NCI-H460 (cell line): ENCODE data around the gene ZNF236. TPM values are rescaled to one million over a fixed set of nuclear protein-coding genes. Genes with fewer than 3 reads are reported as not detected.
"Not testable (repeated sequence)": the region's sequence is repeated elsewhere in the genome, so short reads cannot be mapped to it uniquely, and the experiment has no call there.

Experiments used
- DNase-seq: peaks from one replicate; pipeline ENCODE4 v3.0.0-alpha.2; 2016; ENCODE audit warnings: low read depth; ENCODE audit errors: extremely low read depth
- total RNA-seq: library from RNA; depleted of rRNA; stranded (reverse); fragments of >200 nt; shearing (Covaris generic); gene quantifications from 2 replicates; pipeline ENCODE4 v1.2.3, GENCODE V29; 2014

ZNF236 gene
- total RNA-seq, 1 experiment from 2014 or later: 4.7 TPM

DNA sequence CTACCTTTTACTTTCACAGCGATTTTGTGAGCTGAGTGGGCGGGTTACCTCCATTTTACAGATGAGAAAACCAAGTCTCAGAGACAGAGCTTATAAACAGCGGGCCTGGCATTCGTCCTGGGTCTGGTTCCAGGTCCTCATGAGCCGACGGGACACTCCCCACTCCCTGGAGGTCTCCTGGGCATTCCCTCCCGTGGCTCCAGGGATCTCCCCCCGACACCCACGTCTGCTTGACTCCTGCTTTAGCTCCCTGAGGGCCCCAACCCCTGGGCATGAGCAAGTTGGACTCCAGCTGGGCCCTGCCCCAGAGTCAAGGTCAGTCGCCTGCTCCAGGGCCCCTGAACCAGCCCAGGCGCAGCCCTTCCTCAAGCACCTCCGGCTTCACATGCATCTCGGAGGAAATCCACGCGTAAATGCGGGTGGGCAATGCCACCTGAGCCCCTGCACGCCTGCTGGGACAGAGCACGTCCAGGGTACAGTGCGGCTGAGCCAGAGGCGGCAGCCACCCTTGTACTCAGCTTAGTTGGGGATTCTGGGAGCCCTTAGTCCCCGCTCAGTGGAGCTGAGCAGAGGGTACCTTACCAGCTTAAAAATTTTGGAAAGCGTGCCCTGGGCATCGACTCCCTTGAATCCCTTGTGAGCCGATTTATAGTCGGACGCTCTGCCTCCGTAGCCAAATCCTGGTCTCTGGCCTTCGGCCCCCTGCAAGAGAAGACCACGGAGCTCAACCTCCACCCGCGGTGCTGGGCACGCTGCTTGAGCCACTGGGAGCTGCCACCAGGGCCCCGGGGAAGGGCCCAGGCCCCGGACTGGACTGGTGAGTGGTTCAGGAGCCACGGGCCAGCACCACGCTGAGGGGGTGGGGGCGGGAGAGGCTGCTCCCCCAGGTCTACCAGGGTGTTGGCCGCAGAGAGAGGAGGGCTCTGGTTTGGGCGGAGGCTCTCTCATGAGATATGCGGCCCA, 162.1 kb downstream of the ZNF236 start:
- no peak for DNase-seq

- no peak for DNase-seq
Measured at GRCh38 chr18:76985156-76985950, 163.0 kb downstream of the ZNF236 start.

DNA sequence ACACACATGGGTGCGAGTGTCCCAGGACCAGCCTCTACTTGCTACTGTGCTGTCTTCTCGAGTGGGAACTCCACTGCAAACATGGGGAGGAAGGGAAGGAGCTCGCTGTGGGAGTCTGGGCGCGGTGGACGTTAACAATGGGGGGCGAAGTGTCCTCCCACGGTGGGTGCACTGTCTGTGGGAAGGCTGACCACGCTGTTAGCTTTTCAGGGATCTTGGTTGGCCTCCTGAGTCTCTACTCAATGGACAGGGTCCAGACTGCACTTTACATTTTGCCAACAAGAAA, 163.5 kb downstream of the ZNF236 start:
- no peak for DNase-seq

- DNase-seq: no peak
Measured at GRCh38 chr18:76986406-76986805, 164.0 kb downstream of the ZNF236 start.

GRCh38 chr18:76988031-76988826, 165.9 kb downstream of the ZNF236 start:
- DNase-seq: no peak

GRCh38 chr18:76988827-76989646, 166.7 kb downstream of the ZNF236 start:
- no peak for DNase-seq

- DNase-seq: no peak
Measured at GRCh38 chr18:76989647-76990190, 167.4 kb downstream of the ZNF236 start.

- not testable (repeated sequence) for DNase-seq
Measured at GRCh38 chr18:76990343-76991020, 168.1 kb downstream of the ZNF236 start.

DNA sequence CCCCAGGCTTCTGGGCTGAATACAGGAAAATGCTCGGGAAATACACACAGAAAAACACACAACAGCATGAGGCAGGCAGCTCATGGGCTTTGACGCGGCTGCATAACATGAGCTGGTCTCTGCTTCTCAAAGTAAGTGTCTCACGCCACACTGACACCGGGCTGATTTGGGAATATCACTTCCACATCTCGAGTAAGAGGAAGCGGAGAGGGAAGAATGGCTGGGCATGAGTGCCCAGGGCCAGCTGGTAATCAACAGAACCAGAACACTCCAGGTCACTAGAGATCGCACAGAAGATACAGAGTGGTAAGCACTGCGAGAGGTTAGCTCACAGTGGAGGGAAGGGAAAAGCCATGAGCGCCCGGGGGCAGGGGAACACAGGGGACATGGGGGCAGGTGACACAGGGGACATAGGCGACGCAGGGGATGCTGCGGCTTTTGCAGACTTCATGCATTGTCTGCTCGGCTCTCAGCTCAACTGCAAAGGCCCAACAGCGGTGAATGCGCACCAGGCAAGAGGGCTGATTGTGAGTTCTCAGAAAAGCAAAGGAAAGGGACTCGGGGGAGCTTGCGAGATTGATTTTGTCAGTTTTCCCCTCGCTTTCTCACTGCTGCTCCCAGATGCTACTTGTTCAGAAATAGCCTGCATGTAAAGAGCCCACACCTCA, 168.8 kb downstream of the ZNF236 start:
- no peak for DNase-seq

DNA sequence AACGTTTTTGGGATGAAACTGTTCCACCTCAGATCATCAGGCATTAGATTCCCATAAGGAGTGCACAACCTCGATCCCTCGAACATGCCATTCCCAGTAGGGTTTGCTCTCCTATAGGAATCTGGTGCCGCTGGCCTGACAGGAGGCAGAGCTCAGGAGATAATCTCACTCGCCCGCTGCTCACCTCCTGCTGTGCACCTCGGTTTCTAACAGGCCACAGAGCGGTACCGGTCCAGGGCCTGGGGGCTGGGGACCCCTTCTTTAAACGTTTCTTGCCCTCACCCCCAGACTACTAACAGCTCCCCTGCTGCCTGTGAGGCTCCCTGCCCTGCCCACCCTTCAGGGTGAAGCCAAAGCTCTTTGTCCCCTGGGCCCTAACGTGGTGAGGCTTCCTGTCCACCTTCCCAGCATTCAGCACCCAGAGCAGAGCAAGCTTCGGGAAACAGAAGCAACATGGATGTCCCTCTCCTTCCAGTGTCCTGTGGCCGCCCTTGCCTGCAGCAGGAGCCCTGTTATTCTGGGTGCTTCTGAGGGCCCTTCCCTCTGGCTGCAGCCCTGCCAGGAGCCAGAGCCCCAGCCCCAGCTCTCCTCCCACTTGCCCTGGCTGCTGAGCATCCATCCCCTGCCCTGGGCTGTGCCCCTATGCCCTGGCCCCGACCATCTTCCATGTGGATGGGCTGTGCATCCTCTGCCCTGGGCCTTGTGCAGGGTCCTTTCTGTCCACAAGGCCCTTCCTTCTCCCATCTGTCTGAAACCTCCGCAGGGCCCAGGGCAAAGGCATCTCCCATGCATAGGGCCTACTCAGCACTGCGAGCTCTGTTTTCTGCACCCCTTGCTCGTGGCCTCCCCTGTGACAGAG, 170.1 kb downstream of the ZNF236 start:
- DNase-seq: no peak

- no peak for DNase-seq
Measured at GRCh38 chr18:76993085-76993382, 170.7 kb downstream of the ZNF236 start.

GRCh38 chr18:76993573-76993972, 171.2 kb downstream of the ZNF236 start:
- DNase-seq: no peak

GRCh38 chr18:76994086-76994654, 171.8 kb downstream of the ZNF236 start:
- no peak for DNase-seq

DNA sequence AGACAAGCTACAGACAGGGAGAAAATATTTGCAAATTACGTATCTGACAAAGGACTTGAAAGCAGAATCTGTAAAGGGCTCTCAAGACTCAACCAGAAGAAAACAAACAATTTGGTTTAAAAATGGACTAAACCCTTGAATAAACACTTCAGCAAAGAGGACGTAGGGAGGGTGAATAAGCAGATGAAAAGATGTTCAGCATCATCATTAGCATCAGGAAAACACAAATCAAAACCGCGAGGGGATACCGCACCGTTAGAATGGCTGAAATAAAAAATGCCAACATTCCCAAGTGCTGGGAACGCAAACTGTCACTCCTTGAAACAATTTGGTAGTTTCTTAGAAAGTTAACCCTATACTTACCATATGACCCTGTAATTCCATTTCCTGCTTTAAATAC, 173.5 kb downstream of the ZNF236 start:
- DNase-seq: no peak

DNA sequence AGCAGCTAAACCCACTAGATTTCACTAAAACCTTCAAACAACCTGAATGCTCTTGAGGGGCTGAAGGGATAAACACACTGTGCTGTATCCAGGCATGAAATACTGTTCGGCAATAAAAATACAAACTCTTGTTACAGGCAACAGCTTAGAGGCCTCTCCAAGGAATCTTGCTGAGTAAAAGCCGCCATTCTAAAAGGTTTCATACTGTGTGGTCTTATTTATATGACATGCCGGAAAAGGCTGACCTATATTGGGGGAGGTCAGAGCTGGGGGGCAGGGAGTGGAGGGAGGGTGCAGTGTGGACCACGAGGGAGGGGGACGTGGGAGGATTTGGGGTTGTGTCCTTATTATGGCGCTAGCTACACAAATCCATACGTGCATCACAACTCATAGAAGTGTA, 174.1 kb downstream of the ZNF236 start:
- DNase-seq: no peak

GRCh38 chr18:76997951-76998808, 175.8 kb downstream of the ZNF236 start:
- no peak for DNase-seq

- no peak for DNase-seq
Measured at GRCh38 chr18:76999077-76999476, 176.7 kb downstream of the ZNF236 start.
